Renal cortical epithelial cell (primary cell): ENCODE data around the gene LIMS2. TPM values are rescaled to one million over a fixed set of nuclear protein-coding genes. Genes with fewer than 3 reads are reported as not detected.
A peak's percentile ranks its signal among the peaks of the same experiment; 100 is the strongest.

Experiments
- DNase-seq: peaks from one replicate; pipeline ENCODE4 v3.0.0-alpha.2; 2011; ENCODE audit warnings: low read depth
- total RNA-seq: library from RNA; depleted of rRNA; stranded (reverse); fragments of >200 nt; gene quantifications from 2 replicates; pipeline ENCODE4 v1.2.3, GENCODE V29; 2014

LIMS2 gene
- total RNA-seq, 1 donor from 2014 or later = 3.7 TPM

DNA sequence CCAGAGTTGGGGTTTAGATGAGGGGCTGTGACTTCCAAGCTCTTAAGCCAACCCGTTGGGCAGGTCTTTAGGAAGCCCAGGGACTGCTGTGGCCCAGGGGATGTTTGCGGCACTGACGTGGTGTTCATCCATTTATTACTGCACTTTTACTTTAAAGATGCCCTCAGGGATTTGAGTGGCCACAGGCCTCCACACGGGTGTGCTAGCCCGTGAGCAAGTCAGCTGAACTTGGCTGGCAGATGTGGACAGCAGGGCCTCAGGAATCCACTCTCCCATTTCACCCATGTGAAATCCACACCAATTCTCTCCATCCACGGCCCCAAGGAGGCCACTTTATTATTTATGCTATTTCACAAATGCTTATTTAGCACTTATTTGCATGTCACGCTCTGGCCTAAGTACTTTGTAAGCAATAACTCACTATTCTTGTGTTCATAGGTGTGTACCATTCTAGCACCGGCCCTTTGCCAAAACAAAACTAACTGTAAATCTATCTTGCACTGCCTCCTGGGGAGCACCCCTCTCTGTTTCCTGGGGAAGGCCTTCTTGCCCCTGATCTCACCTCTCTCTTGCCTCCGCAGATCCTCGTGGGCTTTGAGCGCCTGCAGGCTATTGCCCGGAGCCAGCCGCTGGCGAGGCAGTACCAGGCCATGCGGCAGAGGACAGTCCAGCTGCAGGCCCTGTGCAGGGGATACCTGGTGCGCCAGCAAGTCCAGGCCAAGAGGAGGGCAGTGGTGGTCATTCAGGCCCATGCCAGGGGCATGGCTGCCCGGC lies 68.5 kb downstream of the LIMS2 start:
- no peak for DNase-seq

DNA sequence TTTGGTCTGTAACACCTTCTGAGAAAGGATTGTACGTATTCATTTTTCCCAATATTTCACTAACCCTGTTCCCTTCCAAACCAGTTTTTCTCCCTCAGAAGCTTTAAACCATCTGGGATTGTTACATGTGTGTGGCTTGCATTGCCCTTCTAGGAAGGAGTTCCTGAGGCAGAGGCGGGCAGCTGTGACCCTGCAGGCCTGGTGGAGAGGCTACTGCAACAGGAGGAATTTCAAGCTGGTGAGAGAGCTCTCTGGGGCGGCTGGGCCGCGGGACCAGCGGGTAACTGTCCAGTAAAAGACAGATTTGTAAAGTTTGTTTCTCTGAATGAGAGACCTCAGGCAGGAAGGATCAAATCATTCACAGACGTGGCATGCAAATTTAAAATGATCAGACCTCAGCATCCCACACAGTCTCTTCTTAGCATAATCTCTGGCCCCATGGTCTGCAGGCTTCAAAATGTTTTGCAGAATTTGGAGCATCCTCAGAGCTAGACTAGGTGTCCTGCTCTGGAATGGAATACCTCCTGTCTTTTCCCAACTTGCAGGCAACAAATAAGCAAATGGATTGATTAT lies 69.6 kb downstream of the LIMS2 start:
- DNase-seq = no peak

DNA sequence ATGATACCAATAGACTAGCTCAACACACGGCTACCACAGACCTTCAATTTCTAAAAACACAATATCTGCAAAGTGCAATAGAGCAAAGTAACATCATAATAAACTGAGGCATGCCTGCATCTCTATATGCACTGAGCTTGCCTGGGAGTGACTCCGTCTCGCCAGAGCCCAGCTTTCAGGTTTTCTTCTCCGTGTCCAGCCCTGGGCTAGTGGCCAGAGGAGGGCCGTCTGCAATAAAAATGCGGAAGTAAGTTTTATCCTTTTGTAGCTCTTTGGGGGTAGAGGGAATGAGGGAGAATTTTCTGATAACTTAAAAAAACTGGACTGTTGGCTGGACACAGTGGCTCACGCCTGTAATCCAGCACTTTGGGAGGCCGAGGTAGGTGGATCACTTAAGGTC lies 70.3 kb downstream of the LIMS2 start:
- no peak for DNase-seq

DNA sequence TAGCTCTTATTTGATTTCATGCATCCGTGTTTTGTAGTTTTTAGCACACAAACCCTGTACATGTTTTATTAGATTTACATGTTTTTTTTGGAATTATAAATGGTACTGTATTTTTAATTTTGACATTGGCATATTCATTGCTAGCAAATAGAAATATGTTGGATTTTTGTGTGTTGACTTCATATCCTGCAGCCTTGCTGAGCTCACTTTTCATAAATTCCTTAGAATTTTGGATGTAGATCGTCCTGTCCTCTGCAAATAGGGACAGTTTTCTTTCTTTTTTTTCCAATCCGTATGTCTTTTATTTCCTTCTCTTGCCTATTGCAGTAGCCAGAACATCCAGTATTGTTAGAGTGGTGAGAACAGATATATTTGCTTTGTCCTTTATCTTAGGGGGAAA lies 76.1 kb downstream of the LIMS2 start:
- no peak for DNase-seq

DNA sequence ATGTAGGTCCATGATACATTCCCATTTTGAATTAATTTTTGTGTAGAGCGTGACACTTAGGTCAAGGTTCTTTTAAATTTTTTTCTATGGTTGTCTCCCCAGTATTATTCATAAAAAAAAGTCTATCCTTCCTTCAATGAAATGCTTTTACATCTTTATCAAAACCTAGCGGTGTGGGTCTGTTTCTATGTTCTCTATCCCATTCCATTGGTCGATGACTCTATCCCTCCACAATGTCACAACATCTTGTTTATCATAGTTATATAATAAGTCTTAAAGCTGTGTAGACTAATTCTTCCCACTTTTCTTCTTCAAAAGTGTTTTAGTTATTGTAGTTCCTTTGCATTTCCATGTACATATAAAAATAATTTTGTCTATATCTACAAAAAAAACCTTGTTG lies 76.6 kb downstream of the LIMS2 start:
- no peak for DNase-seq

DNA sequence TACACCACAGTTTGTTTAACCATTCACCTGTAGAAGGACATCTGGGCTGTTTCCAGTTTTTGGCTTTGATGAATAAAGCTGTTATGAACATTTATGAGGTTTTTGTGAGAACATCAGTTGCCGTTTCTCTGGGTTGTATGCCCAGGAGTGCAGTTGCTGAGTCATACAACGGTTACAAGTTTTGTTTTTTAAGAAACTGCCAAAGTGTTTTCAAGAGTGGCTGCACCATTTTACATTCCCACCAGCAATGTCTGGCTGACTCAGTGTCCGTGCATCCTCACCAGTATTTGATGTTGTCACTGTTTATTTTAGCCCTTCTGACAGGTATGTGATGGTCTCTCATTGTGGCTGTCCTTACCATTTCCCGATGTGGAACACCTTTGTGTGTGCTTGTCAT lies 77.3 kb downstream of the LIMS2 start:
- no peak for DNase-seq

DNA sequence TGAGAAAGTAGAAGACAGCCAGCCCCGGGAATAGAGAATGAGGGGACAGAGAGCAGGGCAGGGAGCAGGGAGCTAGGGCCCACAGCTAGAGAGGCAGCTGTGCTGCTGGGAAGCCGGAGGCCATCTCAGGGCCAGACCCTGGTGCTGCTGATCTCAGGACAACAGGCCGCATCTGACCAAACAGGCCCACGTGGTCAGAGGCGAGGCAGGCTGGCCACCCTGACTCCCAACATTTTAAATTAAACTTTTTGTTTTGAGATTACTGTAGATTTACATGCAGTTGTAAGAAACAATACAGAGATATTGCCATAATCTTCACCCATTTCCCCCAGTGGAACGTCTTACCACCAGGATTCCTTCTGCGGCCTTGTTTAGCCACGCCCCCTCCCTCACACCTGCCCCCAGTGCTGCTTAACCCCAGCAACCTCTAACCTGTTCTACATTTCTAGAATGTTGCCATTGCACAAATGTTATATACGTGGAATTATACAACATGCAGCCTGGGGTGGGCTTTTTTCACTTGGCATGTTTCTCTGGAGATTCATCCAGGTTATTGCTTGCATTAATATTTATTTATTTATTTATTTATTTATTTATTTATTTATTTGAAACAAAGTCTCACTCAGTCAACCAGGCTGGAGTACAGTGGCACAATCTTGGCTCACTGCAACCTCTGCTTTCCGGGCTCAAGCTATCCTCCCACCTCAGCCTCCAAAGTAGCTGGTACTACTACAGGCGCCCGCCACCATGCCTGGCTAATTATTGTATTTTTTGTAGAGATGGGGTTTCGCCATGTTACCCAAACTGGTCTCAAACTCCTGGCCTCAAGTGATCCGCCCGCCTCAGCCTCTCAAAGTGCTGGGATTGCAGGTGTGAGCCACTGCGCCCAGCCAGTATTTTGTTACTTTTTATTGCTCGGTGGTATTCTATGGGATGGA lies 78.0 kb downstream of the LIMS2 start:
- no peak for DNase-seq

DNA sequence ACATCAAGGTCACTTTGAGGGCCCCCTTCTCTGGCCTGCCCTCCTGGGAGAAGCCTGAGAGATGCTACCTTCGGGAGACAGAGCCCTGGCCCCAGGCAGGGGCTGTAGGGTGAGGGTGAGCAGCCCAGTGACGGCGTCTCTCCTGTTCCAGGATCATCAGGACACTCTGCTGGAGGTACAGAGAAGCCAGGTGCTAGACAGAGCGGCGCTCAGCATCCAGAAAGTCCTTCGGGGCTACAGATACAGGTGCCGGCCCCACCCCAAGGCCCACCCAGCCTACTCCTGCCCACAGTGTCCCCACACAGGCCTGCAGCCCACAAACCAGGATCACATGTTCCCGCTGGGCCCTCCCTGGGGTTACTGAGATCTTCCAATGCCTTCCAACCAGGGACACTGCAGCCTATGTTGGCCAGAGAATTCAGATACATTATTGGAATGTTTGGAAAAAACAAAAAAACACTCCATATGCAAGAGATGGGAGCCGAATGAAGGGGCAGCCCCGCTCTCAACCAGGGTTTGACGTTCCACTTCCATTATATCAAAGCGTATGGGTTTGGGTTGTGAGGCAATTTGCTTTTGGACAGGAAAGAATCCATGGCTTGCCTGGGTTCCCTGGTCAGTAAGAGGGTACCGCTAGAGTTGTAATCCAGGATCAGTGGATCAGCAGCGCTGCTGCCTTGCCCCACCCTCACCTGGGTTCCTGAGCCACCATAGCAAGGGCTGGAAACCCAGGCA lies 78.9 kb downstream of the LIMS2 start:
- no peak for DNase-seq

DNA sequence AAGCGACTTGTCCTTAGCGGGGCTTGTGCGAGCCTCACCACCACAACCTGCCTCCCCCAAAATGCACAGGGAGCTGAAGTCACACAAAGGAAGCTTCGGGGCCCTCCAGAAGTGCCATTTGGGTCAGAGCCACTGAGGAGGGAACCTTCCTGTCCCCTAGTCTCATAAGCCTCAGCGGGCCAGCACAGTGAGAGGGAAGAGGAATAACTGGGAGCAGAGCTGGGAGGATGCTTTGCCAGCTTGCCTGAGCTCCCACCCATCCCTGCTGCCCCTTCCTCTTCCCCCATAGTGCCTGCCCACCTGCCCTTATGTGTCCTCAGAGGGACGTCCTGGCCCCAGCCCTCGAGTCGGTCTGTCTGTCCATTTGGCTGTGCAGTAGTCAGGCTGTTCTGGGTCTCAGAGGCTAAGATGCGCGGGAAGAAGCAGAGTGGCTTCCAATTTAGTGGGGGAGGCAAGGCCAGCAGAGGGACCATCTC lies 81.2 kb downstream of the LIMS2 start:
- no peak for DNase-seq

DNA sequence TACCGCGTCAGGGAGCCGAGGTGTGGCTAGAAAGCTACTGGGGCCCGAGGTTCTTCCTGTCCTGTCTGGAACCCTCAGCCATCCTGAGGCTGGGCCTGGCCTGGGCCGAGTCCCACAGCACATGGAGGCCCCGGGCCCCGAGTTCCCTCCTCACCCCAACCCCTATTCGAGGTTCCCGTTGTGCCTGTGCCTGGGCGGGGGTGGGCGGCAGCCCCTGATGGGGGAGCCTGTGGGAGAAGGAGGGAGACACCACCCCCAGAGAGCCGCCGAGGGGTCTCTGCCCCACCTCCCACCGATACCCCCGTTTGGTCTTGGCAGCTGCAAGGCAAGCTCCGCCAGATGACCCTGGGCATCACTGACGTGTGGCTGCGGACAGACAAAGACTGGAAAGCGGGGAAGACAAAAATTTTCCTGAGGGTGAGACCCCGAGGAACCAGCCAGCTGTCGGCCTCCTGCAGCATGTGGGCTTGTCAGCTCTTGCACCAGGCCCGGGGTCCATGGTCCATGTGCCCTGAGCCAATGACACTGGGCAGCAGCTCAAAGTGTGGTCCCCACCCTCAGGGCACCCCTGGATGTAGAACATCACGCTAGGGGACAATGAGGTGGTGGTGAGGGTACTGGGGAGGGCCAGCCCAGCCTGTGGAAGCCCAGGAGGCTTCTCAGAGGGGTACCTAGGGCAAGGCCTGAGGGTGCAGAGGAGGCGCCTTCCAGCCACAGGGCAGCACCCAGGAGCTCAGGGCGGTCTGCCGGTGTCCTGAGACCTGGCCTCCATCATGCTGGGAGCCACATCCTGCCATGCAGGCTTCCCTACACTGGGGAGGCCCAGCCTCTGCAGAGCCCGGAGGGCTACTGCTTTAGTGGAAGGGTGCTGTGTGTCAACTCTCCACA lies 81.9 kb downstream of the LIMS2 start:
- DNase-seq = no peak

DNA sequence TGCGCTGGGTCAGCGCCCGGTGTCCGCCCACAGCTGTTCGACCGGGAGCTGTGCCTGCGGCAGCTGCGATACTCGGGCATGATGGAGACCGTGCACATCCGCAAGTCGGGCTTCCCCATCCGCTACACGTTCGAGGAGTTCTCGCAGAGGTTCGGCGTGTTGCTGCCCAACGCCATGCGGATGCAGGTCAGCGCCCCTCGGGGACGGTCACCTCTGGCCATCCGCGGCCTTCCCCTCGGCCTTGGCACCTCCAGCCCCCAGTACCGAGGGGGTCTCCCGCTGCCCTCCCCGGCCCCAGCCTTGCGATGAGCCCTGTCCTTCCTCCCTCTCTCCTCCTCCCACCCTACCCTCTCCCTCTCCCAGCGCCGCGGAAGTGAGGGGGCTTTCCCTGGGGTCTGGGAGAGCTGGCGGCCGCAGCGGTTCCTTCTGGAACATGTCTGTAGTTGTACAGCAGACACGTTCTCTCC lies 82.5 kb downstream of the LIMS2 start:
- DNase-seq = no peak

DNA sequence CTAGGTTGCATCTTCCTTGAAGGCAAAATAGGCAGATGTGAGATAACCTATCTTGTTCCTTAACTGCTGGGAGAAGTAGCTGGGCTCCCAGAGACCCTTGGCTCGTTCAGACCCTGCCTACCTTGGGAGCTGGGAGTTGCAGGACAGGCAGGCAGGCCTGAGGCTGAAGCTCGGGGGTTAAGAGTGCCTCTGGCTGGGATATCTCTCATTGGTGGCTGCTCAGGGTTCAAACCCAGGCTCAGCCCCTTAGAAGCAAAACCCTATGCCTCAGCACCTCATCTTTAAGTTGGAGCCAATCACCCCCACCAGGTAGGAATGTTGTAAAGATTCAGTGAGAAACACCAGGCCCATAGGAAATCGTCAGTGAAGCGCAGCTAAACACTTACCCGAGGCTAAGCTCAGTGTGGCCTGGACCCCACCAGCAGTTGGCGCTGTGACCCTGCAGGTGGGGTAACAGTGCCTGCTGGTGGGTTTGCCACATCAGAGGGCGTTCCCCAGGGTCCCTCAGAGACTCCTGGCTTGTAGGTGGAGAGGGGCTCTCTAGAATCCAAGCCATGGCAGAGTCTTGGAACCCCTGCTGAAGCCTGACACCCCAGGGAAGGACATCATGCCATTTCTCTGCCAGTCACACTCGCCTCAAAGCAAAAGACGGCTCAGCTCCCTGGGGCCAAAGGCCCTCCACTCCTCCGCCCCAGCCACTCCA lies 84.0 kb downstream of the LIMS2 start:
- peak; percentile 25 for DNase-seq

DNA sequence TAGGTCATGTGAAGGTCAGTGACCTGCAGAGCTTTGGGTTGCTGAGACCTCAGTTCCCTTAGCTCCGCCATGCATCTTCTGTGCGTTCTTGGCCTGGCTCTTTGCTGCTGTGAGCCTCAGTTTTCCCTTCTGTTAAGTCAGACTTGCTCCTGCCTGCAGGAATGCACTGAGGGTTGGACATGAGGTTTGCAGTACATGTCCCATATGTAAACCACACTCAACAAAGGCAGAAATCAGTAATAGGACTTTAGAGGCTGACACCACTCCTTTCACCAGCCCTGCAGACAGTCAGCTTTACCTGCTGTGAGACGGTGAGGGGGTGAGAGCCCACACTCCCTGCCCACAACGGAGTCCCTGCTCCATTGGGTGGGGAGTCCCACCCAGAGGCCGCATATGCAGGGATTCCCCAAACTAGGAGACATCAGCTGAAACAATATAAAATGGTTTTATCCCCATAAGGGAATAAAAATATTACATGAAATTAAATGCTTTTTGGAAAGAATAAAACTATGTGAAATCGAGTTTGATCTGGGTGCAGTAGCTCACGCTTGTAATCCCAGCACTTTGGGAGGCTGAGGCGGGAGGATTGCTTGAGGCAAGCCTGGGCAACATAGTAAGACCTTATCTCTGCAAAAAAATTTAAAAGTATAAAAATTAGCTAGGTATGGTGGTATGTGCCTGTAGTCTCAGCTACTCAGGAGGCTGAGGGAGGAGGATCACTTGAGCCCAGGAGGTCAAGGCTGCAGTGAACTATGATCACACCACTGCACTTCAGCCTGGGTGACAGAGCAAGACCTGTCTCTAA lies 84.7 kb downstream of the LIMS2 start:
- no peak for DNase-seq

DNA sequence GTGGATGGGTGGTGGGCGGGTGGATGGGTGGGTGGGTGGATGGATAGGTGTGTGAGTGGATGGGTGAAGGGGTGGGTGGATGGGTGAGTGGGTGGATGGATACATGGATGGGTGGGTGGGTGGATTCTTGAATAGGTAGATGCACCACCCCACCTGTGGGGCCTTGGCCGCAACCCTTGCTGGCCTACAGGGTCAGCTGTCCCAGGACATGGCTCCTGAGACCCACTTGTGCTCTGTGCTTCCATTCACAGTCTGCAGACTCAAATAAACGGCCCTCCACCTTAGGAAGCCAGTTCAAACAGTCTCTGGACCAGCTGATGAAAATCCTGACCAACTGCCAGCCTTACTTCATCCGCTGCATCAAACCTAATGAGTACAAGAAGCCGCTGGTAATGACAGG lies 85.5 kb downstream of the LIMS2 start:
- no peak for DNase-seq

DNA sequence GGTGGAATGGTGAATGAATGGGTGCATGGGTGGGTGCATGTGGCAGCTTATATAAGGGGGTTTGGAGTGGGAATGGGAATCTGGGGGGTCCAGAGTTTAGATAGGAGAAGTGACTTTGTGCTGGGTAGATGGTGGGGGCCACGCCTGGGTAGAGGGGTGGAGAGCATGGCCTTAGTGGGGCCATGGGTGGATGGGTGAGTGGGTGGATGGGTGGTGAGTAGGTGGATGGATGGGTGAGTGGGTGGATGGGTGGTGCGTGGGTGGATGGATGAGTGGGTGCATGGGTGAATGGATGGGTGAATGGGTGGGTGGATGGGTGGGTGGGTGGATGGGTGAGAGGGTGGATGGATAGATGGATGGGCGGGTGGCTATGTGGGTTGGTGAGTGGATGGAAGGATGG lies 86.0 kb downstream of the LIMS2 start:
- no peak for DNase-seq
